Activated CD4-positive, CD25-positive, alpha-beta regulatory T cell treated with anti-CD3 and anti-CD28 coated beads, Interleukin-2, amount 50 U/mL, for 24 hours (primary cell): ENCODE results near the gene KDM4D.
"Not testable (repeated sequence)": the region's sequence is repeated elsewhere in the genome, so short reads cannot be mapped to it uniquely, and the experiment has no call there.

Source experiments
- ATAC-seq, 2 donors: fragments of 150-1000 bp; cut with Tn5 transposase; one replicate each; pipeline ENCODE4 v1.10.0; 2021; ENCODE audit warnings: mild to moderate bottlenecking in 1 of 2, moderate library complexity in 1 of 2

The KDM4D gene

GRCh38 chr11:94973099-94973968 lies at the start of gene KDM4D, which contains the start of gene CWC15:
KDM4D (plus strand) TSS chr11:94973709; CDS start chr11:94997373, 23,664 bp downstream.
CWC15 (minus strand) TSS chr11:94973556; CDS start chr11:94972185, 1,371 bp downstream.
- ATAC-seq, result peak; percentile 99 to 100

- ATAC-seq, result peak; percentile 31 to 36
These were observed 49.3 kb upstream of the KDM4D start for GRCh38 chr11:94924171-94924572.

- ATAC-seq, result peak; percentile 51 to 52
These were observed 48.9 kb upstream of the KDM4D start for GRCh38 chr11:94924612-94925011.

- ATAC-seq, result peak; percentile 23 to 24
These were observed 47.9 kb upstream of the KDM4D start for GRCh38 chr11:94925422-94926270.

GRCh38 chr11:94926271-94926625 lies 47.3 kb upstream of the KDM4D start:
- no peak for ATAC-seq

GRCh38 chr11:94926698-94927237 lies 46.7 kb upstream of the KDM4D start:
- no peak for ATAC-seq

GRCh38 chr11:94928117-94928990 lies 45.2 kb upstream of the KDM4D start:
- ATAC-seq, result no peak

- not testable (repeated sequence) for ATAC-seq
These were observed 41.4 kb upstream of the KDM4D start for GRCh38 chr11:94932072-94932471.

- ATAC-seq, result no peak
These were observed 41.0 kb upstream of the KDM4D start for GRCh38 chr11:94932503-94932902.

GRCh38 chr11:94933223-94934130 lies 40.0 kb upstream of the KDM4D start:
- no peak for ATAC-seq

- no peak for ATAC-seq
These were observed 39.1 kb upstream of the KDM4D start for GRCh38 chr11:94934362-94934761.

GRCh38 chr11:94934846-94935245 lies 38.7 kb upstream of the KDM4D start:
- ATAC-seq, result no peak

- no peak for ATAC-seq
These were observed 35.1 kb upstream of the KDM4D start for GRCh38 chr11:94938095-94939055.

GRCh38 chr11:94939346-94939745 lies 34.2 kb upstream of the KDM4D start:
- no peak for ATAC-seq

GRCh38 chr11:94941131-94941530 lies 32.4 kb upstream of the KDM4D start:
- no peak for ATAC-seq

GRCh38 chr11:94946812-94947211 lies 26.7 kb upstream of the KDM4D start:
- ATAC-seq, result no peak

GRCh38 chr11:94948070-94948617 lies 25.4 kb upstream of the KDM4D start:
- no peak for ATAC-seq

- ATAC-seq, result no peak
These were observed 18.8 kb upstream of the KDM4D start for GRCh38 chr11:94954753-94955152.

GRCh38 chr11:94956963-94957362 lies 16.5 kb upstream of the KDM4D start:
- ATAC-seq, result no peak
